Measurements from ENCODE around the gene TCEA2.
"Not testable (repeated sequence)": the region's sequence is repeated elsewhere in the genome, so short reads cannot be mapped to it uniquely, and the experiment has no call there.

The TCEA2 gene

DNA sequence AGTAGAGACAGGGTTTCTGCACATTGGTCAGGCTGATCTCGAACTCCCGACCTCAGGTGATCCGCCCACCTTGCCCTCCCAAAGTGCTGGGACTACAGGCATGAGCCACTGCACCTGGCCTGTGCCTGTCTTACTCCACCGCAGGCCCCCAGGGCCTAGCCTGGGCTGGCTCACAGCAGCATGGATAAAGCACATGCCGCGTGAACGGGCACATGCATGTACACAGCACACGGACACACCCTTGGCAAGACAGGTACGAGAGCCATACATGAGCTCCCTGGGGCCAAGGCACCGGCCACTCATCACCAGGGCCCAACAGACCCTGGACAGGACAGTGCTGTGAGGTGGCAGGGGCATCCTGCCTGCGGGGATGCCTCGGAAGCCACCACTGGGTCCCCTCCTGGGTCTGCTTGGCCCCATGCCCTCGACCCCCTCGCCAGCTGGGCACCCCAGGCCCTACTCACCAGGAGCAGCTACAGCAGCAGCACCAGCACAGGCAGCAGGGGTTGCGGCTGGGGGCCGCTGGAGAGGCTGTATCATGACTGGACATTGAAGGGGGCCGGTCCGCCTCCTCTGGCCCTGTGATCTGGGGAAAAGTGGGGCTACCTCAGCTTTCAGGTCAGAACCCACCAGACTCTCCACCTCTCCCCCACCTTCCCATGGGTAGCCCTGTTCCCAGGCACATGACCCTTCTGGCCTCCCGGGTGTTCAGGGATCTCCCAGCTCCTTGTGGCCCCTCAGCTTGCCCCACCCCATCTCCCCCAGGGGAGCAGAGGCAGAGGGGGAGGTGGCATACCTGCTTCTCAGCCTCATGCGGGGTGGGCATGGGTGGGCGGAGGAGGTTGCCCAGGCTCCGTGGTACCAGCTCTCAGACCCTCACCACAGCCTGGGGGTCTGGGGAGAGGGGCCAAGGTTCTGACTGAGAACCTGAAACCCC is 13.3 kb downstream of the TCEA2 start:
- DNase-seq = no peak

DNA sequence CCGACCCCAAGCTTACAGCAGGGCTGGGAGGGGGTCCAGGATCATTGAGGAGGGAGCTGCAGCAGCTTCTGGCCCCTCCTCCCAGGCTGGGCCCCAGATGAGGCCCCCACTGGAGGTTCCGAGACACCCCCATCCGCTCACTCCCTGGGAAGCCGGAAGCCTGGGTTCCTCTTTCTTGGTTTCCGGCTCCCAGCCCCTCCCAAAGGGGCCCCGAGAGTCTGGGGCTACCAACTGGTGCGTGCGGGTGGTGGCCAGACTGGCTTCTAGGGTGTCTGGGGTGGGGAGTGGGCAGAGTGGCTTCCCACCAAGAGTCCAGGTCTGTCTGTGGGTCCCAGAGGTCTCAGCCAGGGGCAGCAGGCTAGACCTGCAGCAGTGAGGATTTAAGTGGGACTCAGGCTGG is 14.1 kb downstream of the TCEA2 start:
- peak in 5 of 51 donors; percentile 20 to 38 (median 22) for DNase-seq

DNA sequence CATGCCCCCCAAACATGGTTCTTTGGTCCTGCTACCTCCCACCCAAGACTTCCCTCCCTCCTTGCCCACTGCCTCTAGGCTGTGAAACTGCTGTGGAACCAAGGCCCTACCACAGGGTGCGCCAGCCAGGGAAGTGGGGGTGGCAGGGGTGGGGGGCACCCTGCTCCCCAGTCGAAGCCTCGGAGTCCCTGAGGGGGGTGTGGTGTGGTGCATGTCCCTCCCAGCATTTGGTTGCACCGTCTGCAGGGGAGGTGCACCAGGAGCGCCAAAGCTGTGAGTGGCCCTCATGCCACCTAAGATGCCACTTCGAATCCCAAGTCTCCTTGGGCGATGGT is 14.5 kb downstream of the TCEA2 start:
- no peak for DNase-seq

DNA sequence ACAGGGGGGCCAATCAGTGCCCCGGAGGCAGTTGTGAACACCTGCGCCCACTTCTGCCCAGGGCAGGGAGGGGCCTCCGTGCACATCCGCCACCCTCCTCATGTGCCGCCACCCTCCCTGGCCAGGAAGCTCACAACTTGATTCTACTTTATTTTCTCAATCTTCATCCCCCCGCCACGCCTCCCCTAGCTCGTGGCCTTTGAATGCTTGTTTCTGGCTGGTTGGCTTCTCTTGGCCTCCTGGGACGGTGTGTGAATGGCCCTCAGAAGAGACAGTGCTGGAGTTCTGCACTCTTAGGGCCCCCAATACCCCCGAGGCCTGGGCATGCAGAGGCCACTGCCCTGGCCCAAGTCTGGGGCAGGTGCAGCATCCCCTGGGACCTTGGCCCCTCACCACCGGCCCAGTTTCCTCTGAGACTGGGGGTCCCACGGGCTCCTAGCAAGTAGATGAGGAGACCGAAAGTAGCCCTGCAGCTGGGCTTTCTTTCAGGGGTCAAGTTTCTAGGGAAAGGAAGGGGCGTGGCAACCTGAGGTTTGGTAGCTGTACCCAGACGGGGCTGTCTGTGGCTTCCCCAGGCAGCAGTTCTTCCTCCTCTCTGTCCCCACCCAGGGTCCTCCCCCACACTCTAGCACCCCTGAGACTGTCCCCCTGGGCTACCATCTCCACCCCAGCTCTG is 15.0 kb downstream of the TCEA2 start:
- peak in 1 of 51 donors; percentile 14 for DNase-seq

DNA sequence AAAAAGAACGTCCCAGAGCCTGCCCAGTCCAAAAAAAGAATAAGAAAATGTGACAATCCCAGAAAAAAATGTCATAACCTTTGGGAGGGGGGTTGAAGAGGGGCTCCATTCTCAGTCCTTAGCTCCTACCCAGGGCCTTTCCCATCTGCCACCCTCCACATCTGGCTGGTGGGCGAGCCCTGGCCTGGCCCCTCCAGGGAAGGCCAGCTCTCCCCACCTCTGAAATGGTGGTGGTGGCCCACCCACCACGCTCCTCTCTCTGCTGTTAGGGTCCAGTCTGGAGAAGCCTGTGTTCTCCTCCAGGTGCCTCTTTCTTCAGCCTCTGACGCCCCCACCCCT is 15.9 kb downstream of the TCEA2 start:
- no peak for DNase-seq

DNA sequence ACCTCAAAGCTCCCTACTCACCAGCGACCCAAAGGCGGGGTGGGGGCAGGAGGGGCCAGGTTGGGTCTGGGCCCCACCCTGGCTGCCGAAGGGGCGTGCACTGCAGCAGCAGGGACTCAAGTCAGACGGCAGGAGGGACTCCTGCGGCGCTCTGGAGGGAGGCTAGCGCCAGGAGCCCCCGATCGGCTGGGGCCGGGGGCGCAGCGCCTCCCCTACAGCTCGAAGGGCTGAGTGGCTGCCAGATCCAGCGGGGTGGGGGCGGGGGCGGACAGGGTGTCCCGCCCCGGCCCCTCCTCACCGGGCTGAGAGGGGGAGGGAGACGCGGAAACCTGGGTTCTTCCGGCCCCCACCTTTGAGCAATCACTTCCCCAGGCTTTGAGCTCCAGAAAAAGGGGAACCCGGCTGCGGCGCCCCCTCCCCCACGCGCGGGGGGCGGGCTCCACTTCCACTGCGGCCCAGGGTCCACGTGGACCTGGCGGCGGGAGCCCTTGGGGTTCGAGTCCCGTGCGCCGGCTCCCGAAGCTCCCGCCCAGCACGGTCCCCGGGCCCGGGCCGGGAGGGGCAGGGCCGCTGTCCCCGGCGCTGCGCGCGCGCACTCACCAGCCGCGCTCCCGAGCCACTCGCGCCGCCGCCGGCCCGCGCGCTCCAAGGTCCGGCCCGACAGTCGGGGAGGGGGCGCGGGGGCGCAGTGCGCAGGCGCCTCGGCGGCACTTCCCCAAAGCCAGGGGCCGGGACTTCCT is 16.4 kb downstream of the TCEA2 start, which contains the start of gene RGS19:
Gene RGS19 (minus strand): TSS at position 246 of the 740 bp plus-strand sequence. CDS start 2,632 bp downstream, outside the sequence.
- peak in 37 of 51 donors; percentile 21 to 77 (median 62) for DNase-seq

DNA sequence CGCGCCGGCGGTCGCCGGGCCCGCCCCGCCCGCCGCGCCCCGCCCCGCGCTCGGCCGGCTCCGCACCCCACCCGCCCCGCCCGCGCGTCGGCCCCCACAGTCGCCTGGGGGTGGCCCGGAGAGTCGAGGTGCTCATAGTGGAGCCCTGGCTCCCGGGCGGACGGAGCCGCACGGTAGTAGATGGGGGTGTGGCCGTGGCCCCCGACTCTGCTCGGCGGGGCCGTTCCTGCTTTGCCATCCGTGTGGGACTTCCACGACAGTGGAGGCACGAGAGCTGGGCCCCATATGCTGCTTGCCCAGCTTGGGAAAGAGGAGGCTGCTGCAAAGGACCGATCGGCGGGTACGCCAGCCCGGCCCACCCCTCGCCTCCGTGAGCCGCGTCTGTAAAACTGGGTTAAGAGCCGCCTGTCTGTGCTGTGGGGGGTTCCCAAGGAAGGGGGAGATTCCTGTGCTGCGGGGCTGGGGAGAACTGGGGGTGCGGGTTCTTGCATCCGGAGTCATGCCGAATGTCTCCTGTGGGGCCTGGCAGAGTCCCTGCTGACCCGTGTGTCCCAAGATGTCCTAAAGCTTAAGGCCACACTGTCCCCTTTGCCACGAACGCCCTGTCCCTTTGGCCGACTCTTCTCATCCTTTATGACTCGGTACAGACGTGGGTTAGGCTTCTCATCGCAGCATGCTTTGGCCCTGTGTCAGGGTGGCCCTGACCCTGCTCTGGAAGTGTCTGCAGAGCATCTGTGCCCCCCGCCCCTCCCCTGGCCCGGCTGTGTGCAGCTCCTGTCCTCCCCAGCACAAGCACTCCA is 17.2 kb downstream of the TCEA2 start, which contains the start of gene OPRL1:
Gene OPRL1 (plus strand): TSS at position 70 of the 800 bp plus-strand sequence. CDS start 12,639 bp downstream, outside the sequence.
- DNase-seq = peak in 1 of 51 donors; percentile 64

DNA sequence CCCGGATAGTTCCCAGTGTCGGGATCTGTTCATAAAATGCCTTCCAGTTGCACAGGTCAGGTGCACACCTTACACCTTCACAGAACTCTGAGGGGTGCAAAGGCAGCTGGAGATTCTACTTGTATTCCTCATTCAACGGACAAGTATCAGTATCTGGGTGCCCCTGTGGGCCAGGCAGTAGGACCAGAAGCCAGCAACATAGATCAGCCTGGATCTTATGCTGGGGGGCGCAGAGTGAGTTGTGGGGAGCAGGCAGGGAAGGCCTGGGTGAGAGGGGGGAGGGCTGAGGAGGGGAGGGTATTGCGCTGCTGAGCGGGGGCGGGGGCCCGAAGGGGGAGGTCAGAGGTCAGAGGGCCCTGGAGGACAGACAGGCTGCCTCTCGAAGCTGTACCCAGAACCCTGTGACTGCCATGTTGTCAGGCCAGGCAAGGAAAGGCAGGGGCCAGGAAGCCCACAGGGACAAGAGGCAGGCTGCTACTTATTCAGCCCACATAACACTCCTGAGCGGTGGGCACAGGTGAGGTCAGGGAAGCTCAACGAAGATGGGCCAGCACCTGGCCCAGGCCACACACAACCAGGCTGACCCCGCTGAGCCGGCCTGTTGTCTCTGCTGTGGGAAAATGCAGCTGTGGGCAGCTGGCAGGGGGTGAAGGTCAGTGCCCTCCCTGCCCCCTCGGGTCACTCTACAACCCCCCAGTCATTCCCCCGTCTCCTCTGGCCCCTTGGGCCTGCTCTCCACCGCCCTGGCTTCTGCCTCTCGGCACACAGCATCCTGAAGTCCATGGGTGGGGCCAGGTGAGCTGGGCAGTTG is 18.0 kb downstream of the TCEA2 start:
- DNase-seq = no peak

DNA sequence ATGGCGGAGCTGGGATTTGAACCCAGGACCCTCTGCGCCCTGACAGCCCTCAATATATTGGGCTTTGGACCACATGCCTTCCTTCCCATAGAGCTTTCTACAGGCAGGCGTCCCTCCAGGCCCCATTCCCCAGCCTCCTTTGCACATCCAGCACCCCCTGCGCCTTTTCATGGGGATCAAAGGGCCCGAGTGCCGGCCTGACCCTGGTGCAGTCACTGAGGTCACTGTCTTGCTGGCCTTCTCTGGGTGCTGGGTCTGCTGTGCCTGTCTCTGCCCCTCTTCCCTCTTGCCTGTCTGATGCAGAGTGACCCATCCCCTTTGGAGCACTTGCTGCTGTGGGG is 18.6 kb downstream of the TCEA2 start:
- DNase-seq = no peak

DNA sequence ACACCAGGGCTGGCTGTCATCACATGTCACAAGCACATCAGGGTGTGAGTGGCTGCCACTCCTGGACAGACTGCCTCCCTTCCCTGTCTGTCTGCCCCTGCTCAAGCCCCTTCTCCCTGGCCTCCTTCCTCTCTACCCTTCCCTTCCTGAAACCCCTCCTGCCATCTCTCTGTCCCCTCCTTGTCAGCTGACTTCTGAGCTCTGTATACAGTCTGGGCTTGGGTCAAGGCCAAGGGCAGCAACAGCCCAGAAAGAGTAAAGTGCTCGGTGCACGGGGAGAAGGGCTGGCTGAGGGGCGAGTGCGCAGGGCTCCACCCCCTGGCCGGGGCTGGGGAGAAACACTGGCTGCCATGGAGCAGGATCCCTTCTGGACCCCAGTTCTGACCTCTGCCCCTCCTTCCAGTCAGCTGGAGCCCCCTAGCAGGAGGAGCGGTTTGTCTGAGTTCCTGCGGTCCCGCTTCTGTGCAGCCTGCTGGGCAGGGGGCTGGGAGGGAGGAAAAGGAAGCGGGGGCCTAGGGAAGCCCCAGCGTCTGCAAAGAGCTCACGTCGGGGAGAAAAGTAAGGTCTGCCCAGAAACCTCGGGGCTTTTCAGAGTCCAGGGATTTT is 19.2 kb downstream of the TCEA2 start:
- DNase-seq = no peak

DNA sequence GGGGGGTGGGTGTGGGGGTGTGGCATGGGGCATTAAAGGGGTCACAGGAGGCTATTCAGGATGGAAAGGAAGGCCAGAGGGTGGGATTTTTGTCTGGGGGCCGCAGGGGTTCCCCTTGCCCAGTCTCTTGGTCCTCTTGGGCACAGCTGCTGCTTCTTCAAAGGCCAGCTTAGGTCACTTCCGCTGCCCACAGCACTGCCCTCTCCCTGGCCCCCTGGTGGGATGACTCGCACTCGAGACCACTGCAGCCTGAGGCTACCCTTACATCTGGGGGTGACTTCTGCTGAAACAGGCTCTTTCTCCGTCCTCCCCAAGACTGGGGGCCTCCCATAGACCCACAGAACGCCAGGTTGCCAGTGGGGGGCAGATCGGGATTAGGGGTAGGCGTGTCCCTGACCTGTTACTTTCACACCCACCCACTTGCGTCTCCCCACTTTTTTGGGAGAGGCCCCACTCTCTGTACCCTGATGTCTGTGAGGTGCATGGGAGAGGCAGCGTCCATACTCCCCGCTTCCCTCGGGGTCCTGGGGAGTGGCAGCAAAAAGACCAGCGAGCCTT is 19.9 kb downstream of the TCEA2 start:
- DNase-seq = peak in 3 of 51 donors; percentile 10 to 22 (median 21)

DNA sequence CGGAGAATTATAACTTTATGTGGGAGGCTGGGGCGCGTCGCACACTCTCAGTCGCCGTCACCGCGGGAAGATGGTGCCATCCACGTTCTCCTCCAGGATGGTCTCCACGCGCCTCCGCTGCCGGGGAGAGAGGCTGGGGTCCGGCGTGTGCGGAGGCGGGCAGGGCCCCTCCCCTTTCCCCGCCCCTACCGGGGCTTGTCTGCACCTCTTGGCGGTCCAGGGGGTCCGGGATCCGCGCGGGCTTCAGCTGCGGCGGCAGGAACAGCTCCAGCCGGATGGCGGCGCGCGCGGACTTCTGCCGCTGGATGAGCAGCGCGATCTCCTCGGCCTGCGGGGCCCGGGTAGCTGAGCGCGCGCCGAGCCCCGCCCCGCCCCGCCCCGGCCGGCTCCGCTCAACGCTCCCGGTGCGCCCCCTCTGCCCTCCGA is 20.4 kb downstream of the TCEA2 start:
- peak in 40 of 51 donors; percentile 14 to 82 (median 50) for DNase-seq

DNA sequence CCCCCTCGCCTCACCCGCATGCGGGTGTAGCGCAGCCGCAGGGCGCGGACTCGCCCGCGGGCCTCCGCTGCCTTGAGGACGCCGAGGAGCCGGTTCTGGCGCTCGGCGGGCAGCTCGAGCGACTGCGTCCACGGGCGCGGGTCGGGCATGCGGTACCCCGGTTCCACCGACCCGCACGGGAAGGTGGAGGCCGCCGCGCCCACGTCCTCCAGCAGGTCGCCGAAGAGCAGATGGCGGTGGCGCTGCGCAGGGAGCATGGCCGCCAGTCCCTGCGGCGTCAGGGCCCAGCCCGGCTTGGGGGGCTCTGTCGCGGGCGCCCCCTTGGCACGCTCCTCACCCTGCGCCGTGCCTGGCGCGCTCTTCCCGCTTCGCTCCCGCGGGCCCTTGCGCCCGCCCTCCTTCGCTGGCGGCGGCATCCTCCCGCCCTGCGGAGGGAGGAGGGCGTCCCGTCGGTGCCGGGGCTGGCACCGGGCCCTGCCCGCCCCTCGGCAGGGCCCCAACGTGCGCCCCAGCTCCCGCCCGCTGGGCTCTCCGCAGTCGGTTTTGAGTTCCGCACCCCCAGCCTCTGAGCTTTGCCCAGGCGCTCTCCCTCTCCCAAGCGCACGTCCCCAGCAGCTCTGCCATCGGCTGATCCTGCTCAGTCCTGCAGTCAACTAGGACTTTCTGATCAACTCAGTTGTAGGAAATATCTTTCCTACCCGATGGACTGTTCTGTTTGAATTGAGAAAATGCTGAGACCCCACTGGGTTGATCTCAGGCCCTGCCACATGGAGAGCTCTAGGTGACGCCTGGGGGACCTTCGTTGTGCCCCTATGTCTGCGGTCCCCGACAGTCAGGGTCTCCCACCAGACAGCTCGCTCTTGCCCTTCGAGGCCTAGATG is 21.0 kb downstream of the TCEA2 start, which contains the start of gene LKAAEAR1:
Gene LKAAEAR1 (minus strand): TSS at position 595 of the 881 bp plus-strand sequence. CDS start 179 bp downstream, at position 416.
- DNase-seq = no peak

DNA sequence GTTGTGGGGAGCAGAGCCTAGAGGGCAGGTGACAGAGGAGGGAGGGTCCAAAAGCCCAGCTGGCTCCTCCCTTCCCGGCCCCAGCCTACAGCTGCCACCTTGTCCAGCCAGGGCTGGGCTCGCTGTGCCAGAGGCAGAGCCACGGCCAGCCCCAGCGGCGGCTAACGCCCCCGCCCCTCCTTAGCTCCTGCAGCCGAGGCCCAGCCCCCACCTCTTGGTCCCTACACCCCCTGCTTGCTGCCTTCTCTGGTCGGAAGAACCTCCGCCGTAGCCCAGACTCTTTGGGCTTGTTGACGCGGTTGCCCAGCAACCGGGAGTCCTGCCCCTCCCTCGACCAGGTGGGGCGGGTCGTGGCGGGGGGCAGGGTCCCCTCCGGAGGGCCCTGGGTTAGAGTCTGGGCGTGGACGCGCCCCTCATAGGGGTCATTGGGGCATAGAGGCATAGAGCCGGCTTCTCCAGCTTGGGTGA is 21.7 kb downstream of the TCEA2 start:
- no peak for DNase-seq

DNA sequence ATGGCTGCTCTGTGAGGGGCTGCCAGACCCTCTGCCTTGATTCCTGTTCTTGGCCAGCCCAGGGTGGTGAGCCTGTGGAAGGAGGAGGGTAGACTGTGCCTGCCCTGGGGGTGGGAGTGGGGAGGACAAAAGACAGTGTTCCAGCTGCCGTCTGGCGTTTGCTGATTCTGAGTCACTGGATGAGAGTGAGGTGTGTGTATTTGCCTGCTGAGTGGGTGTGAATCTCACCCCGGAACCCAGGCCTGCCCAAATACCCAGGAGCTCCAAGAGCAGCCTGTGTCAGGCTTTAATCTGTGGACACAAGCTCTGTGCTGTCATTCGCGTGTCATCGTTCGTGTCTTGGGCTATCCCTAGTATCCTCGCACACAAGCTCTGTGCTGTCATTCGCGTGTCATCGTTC is 23.8 kb downstream of the TCEA2 start:
- DNase-seq = no peak

DNA sequence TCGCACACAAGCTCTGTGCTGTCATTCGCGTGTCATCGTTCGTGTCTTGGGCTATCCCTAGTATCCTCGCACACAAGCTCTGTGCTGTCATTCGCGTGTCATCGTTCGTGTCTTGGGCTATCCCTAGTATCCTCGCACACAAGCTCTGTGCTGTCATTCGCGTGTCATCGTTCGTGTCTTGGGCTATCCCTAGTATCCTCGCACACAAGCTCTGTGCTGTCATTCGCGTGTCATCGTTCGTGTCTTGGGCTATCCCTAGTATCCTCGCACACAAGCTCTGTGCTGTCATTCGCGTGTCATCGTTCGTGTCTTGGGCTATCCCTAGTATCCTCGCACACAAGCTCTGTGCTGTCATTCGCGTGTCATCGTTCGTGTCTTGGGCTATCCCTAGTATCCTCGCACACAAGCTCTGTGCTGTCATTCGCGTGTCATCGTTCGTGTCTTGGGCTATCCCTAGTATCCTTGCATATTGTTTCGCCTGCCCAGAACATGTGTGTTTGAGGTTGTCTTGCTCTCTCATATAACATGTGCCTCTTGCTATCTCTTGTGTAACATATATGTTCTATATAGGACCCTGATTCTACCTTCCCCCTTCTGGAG is 24.3 kb downstream of the TCEA2 start:
- DNase-seq = not testable (repeated sequence)

DNA sequence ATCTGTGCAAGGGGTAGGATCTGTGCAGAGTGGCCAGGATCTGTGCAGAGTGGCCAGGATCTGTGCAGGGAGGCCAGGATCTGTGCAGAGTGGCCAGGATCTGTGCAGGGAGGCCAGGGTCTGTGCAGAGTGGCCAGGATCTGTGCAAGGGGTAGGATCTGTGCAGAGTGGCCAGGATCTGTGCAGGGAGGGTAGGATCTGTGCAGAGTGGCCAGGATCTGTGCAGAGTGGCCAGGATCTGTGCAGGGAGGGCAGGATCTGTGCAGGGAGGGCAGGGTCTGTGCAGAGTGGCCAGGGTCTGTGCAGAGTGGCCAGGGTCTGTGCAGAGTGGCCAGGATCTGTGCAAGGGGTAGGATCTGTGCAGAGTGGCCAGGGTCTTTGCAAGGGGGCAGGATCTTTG is 25.6 kb downstream of the TCEA2 start:
- not testable (repeated sequence) for DNase-seq

DNA sequence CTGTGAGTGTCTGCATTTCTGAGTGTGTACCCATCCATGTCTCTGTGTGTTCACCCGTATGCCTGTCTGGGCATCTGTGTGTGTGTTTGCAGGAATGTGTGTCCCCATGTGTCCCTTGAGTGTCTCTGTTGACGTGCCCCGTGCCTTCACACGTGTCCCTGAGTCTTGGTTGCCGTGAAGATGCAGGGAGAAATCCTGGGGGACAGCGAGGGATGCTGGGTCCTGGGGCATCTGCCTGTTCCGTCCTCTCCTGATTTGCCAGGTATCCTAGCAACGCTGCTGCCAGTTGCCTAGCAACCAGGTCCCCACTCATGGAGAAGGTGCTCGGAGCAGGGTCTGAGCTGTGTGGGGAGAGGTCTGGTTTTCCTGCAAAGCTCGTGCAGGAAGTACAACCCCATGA is 27.2 kb downstream of the TCEA2 start:
- peak in 19 of 51 donors; percentile 12 to 67 (median 35) for DNase-seq

Data from hypothalamus (tissue), 51 donors.